HG02970 (cell line): ENCODE results near the gene SHKBP1.
"Not testable (repeated sequence)": the region's sequence is repeated elsewhere in the genome, so short reads cannot be mapped to it uniquely, and the experiment has no call there.

ENCODE experiments used
- ATAC-seq: cut with Tn5 transposase; IDR thresholded peaks from one replicate; pipeline ENCODE4 v1.9.1; 2021; ENCODE audit warnings: mild to moderate bottlenecking, moderate library complexity, moderate number of reproducible peaks; ENCODE audit not compliant: unreplicated experiment, low FRiP score

The SHKBP1 gene

GRCh38 chr19:40612831-40613689 is 36.4 kb downstream of the SHKBP1 start:
- ATAC-seq, result no peak

DNA sequence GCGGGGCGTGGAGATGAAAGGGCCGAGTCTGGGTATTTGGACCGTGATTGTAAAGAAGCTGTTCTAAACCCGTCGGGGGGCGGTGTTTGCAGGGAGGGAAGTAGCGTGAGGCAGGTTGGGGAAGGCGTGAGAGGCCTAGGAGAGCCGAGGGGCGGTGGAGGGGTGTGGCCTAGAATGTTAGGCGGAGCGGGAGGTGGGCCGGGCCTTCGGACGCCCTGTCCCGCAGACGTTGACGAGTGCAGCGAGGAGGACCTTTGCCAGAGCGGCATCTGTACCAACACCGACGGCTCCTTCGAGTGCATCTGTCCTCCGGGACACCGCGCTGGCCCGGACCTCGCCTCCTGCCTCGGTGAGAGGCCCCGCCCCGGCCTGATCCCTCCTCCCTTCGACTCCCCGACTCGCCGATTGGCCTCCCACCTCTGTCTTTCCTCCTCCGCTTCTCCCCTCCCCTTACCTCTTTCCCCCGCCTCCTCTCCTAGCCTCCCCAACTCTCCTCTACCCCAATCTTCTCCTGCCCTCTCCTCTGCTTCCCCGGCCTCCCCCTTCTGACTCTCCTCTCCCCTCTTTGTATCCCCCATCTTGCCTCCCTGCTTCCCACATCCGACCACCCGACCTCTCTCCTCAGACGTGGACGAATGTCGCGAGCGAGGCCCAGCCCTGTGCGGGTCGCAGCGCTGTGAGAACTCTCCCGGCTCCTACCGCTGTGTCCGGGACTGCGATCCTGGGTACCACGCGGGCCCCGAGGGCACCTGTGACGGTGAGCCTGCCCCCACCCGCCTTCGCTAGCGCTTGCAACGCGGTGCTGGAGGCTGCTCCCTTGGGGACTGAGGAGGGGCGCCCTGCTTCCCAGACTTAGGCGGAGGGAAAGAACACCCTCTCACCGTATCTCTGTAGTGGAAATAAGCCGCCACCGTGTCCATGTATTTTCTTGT is 37.3 kb downstream of the SHKBP1 start:
- peak; percentile 38 for ATAC-seq

DNA sequence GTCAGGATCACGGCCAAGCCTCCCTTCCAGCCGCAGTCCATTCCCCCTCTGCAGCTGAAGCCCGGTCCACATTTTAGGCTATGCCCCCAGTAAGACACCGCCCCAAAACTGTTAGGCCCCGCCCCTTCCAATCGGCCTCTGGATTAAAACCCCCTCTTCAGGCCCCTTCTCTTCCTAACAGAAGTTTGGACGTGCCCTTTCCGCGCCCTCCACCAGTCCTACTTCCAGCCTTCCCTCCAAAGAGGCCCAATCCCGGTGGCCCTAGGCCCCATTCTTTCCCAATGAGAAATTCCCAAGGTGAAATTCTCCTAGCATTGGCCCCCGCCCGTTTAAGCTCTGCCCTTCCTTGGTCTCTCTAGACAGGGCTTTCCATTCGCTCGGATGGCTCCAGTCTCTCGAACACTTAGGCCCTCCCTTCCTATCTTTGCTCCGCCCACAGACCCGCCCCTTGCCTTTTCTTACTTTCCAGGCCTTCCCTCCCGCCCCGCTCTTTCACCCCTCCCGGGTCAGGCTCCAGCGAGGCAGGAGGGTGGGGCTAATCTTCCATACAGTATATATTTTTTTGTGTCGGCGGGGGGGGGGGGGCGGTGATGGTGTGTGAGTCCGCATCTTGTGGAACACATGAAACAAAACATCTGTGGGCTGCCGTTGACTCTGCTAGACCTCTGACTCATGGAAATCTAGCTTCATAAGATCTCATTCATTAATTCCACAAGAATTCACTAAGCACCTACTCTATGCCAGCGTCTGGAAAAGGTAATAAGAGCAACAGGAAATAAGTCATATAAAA is 38.1 kb downstream of the SHKBP1 start:
- ATAC-seq, result no peak

- ATAC-seq, result no peak
These were observed 39.5 kb downstream of the SHKBP1 start for GRCh38 chr19:40616178-40616577.

DNA sequence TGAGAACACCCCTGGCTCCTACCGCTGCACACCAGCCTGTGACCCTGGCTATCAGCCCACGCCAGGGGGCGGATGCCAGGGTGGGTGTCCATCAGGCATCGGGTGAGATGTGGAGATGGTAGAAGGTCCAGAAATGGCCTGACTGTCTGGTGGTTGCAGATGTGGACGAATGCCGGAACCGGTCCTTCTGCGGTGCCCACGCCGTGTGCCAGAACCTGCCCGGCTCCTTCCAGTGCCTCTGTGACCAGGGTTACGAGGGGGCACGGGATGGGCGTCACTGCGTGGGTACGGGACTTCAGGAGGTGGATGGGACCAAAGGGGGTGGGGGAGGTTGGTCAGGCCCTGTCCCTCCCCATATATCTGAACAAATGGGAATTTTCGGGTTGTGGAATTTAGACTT is 40.3 kb downstream of the SHKBP1 start:
- no peak for ATAC-seq

DNA sequence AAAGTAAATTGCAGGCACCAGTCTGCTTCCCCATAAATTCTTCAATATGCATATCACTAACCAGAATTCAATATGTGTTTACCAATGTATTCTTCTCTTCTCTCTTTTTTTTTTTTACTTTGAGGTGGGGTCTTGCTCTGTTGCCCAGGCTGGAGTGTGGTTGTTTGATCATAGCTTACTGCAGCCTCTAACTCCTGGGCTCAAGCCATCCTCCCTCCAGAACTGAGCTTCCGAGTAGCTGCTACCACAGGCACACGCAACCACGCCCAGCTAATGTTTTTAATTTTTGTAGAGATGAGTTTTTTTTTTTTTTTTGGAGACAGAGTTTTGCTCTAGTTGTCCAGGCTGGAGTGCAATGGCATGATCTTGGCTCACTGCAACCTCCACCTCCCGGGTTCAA is 41.3 kb downstream of the SHKBP1 start:
- no peak for ATAC-seq

- ATAC-seq, result no peak
These were observed 42.9 kb downstream of the SHKBP1 start for GRCh38 chr19:40619333-40620160.

DNA sequence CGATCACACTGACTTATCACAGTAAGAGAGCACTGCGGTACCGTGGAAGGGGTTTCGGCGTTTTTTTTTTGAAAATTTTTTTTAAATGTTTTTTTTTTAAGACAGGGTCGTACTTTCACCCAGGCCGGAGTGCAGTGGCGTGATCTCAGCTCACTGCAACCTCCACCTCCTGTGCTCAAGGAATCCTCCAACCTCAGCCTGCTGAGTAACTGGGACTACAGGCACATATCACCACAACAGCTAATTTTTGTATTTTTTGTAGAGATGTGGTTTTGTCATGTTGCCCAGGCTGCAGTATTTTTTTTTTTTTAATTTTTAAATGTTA is 43.5 kb downstream of the SHKBP1 start:
- no peak for ATAC-seq

DNA sequence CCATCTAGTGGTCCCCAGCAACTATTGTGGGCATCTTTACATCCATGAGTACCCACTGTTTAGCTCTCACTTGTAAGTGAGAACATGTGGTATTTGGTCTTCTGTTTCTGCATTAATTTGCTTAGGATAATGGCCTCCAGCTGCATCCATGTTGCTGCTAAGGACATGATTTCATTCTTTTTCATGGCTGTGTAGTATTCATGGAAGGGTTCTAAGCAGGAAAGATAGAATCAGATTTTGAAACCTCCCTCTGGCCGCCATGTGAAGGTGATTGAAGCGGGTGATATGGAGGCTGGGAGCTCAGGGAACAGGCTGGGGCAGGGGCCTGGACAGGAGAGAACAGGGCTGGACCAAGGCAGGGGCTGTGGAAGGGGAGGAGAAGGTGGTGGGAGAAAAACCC is 44.6 kb downstream of the SHKBP1 start:
- ATAC-seq, result no peak

DNA sequence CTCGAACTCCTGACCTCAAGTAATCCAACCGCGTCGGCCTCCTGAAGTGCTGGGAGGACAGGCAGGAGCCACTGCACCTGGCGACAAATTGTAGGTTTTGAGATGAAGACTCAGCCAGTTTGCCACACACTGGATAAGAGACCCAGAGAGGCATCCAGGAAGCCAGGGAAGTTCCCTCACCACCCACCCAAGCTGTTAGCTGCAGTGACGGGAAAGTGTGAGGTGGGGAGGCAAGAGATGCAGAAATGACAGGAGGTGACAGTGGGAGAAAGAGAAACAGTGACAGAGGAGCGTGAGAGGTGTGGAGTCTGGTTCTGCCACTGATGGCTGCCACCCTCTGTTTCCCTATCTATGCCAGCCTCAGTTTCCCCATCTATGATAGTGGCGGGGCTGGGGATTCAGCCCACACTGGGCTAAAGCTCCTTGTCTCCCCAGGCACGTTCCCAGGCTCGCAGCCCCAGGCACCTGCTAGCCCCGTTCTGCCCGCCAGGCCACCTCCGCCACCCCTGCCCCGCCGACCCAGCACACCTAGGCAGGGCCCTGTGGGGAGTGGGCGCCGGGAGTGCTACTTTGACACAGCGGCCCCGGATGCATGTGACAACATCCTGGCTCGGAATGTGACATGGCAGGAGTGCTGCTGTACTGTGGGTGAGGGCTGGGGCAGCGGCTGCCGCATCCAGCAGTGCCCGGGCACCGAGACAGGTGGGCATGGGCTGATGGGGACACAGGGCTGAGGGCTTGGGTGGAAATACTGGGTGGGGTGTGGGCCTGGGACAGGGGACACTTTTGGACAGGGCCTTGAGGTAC is 45.5 kb downstream of the SHKBP1 start:
- no peak for ATAC-seq

- ATAC-seq, result no peak
These were observed 46.1 kb downstream of the SHKBP1 start for GRCh38 chr19:40622773-40623075.

DNA sequence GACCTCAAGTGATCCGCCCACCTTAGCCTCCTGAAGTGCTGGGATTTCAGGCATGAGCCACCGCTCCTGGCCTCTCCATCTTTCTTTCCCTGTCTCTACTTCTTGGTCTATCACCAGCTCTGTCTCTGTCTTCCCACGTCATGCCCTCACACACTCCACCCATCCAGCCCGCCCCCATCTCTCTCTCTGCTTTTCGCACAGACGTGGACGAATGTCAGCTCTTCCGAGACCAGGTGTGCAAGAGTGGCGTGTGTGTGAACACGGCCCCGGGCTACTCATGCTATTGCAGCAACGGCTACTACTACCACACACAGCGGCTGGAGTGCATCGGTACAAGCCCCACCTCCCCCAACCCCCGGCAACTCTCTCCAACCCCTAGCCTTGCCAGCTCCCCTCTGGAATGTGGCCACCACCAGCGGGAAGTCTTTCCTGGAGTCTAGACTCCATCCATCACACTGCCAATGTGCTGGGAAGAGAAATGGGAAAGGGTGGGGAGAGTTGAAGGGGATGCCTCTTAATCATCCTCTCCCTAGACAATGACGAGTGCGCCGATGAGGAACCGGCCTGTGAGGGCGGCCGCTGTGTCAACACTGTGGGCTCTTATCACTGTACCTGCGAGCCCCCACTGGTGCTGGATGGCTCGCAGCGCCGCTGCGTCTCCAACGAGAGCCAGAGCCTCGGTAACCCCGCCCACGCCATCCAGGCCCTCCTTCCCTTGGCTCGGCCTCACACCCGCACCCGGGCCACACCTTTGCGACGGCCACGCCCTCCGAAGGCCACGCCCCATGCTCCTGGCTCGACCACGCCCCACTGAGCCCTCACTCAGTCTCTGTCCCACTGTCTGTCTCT is 47.0 kb downstream of the SHKBP1 start:
- no peak for ATAC-seq

DNA sequence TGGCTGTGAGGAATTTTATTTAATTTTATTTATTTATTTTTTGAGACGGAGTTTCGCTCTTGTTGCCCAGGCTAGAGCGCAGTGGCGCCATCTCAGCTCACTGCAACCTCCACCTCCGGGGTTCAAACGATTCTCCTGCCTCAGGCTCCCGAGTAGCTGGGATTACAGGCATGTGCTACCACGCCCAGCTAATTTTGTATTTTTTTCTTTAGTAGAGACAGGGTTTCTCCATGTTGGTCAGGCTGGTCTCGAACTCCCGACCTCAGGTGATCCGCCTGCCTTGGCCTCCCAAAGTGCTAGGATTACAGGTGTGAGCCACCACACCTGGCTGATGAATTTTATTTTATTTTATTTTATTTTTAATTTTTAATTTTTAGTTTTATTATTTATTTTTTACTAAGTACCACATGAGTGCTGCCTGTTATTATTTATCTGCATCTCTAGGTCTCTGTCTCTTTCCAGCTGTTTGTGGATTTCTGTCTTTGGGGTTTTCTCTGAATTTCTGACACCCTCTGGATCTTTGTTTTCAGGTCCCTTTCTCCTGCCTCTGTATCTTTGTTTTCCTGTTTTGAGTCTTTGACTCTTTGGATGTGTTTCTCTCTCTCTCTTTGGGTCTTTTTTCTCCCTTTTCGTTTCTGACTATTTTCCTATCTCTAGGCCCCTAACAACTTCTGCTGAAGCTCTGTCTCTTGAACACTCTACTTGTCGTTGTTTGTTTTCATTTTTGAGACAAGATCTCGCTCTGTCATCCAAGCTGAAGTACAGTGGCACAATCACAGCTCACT is 47.9 kb downstream of the SHKBP1 start:
- ATAC-seq, result not testable (repeated sequence)

DNA sequence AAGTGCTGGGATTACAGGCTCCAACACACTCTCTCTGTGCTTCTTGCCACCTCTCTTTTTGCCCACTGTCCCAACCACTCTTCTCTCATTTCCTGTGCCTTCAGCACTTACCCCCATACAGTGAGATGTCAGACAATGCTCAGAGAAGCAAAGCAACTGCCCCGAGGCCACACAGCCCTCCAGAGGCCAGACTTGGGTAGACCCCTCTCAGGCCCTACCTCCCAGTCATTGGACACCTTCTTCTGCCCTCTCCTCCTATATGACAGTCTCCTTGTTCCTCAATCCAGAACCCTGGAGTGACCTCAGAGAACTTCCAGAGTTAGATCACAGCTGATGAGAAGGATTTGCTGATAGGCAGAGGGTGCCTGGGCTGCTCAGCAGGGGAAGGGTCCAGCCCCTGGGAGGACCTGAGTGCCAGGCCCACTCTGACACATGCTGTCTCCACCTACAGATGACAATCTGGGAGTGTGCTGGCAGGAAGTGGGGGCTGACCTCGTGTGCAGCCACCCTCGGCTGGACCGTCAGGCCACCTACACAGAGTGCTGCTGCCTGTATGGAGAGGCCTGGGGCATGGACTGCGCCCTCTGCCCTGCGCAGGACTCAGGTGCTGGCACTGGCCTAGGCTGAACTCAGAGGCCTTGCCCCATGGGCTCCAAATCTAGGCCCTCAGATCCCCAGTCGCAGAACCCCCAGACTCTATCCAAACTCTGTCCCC is 48.9 kb downstream of the SHKBP1 start:
- ATAC-seq, result no peak

- ATAC-seq, result no peak
These were observed 50.2 kb downstream of the SHKBP1 start for GRCh38 chr19:40626918-40627317.

DNA sequence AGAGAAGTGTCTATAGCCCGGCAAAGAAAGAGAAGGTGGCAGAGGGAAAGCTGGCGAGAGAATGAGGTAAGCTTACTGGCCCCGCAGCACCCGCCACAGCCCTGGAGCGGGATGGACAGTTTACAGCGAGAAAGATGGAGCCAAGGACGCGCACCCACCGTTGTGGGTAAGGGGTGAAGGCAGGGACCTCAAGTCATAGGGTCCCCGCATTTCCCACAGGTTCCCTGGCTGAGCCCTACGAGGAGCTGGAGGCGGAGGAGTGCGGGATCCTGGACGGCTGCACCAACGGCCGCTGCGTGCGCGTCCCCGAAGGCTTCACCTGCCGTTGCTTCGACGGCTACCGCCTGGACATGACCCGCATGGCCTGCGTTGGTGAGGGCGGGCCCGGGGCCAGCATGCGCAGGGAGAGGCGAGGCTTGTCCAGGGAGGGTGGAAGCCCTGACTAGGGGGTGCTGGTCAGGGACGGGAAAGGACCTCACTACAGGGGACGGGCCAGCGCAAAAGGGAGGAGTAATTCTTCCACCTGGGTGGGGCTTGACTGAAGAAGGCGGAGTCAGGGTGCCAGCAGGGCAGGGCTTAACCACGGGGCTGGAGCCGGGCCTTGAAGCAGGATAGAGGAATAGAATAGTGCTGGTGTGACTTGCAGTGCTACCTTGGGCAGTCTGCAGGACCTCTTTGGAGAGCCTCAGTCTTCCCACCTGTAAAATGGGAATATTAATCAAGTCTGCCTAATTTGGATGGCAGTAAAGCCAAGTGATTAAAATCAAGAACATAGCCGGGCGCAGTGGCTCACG is 51.0 kb downstream of the SHKBP1 start:
- no peak for ATAC-seq
